GM18526 (cell line): Measurements from ENCODE around the gene OXCT1.

Source experiments
- POLR2A ChIP-seq: IDR thresholded peaks from 3 replicates; pipeline ENCODE4 v1.6.1; 2011; ENCODE audit not compliant: insufficient read length; ENCODE audit errors: extremely low read depth

OXCT1 gene

DNA sequence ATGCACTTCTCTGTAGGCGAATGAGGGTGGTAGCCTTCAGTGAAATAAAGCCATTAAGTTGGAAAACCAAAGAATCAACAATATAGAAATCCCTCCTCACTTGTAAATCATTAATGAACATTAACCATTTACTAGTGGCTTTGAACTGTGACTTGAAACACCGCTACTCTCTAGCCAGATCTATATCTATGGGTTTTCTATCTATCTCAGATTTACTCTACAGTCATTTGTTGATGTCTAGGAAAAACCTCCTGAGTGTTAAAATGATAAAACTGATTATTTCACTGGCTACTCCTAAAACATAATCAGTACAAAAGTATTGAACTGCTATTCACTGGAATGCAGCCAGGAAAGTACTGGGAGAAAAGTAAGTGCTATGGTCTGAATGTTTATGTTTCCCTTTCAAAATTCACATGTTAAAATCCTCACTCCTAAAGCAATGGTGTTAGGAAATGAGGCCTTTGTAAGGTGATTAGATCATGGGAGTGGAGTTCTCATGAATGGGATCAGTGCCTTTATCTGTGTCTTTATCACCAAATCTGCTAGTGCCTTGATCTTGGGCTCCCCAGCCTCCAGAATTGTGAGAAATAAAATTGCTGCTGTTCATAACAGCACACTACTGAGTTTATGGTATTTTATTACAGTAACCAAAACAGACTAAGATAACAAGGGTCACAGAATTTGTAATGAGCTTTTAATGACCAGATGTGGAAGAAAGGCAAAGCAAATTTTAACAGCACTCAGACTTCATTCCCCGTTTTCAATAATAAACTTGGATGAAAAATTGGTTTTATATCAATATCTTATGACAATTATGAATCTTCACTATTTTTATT lies 8.6 kb upstream of the OXCT1 start:
- no peak for TF ChIP-seq POLR2A

DNA sequence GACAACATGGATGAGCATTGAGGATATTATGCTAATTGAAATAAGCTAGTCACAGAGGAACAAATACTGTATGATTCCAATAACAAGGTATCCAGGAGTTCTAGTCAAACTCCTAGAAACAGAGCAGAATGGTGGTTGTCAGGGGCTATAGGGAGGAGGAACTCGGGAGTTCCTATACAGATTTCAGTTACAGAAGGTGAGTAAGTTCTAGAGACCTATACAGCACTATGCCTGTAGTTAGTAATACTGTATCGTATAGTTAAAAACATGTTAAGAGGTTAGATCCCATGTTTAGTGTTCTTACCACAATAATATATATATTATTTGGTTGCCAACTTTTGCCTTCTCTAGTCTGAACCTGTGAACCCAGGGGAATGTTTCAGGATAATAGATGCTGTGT lies 7.9 kb upstream of the OXCT1 start:
- no peak for TF ChIP-seq POLR2A

DNA sequence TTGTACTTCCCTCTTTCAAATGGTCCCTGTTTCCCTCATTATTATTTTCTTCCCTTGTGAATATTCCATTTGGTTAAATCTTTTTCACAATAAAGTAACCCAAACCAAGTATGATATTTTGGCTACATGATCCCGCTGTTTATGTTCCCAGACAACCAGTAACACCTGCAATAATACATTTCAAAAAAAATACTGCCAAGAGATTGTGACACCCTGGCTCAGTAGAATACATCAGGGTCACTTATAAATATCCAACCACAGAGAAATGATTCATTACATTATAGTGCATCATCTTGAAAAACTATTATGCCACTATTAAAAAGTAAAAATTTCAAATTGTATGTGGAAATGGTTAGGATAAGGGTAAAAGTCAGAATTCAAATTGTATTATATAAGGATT lies 7.2 kb upstream of the OXCT1 start:
- TF ChIP-seq POLR2A: no peak

DNA sequence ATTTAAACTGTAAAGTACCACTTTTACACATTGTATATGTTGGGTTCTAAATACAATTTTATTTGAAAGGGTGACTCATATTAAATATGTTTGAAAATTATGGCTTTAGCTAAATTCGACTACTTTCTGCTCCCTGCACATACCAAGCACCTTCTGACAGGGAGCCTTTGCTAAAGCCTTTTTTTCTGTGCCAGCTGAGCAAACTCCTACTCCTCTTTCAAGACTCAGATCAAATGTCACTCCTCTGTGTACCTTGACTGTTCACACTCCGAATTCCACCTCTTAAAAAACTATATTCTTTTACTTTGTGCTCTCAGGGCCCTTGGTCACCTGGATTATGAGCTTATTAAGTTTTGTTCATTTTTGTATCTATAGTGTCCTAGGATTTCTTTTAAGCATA lies 6.5 kb upstream of the OXCT1 start:
- no peak for TF ChIP-seq POLR2A

DNA sequence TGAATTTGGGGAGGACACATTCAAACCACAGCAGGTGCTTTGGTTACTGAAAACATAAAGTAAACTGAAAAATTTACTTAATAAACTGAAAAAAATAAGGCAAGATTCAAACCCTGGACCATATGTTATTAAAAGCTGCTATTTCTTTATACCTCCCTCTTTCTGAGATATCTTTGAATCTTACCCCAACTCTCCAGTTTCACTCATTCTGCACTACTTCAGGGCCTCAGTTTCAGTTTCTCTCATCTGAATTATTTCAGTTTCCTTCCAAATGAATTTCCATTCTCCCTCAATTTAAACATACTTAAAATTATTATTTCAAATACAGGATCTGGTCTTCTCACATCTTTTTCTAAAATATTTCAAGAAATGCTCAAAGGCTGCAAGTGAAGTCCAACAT lies 4.9 kb upstream of the OXCT1 start:
- no peak for TF ChIP-seq POLR2A

GRCh38 chr5:41874512-41875060 lies 4.4 kb upstream of the OXCT1 start:
- no peak for TF ChIP-seq POLR2A

DNA sequence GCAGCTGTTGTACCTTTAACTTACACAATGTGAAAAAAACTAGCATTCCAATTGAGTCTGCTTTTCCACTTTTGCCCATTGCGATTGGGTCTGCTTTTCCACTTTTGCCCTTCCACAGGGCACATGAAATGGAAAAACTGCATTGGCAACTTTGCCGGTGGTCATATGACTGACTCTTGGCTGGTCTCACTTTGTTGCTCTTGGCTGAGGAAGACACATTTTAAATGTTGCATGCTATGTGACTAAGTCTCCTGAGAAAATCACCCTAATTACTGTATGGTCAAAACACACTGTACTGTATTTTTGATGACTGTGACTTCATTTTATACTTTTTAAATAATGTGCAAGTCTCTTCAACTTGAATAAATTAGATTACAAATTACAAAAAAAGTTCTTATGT lies 1.6 kb upstream of the OXCT1 start:
- no peak for TF ChIP-seq POLR2A

GRCh38 chr5:41870627-41871048 lies 413 bp upstream of the OXCT1 start:
- TF ChIP-seq POLR2A: no peak

DNA sequence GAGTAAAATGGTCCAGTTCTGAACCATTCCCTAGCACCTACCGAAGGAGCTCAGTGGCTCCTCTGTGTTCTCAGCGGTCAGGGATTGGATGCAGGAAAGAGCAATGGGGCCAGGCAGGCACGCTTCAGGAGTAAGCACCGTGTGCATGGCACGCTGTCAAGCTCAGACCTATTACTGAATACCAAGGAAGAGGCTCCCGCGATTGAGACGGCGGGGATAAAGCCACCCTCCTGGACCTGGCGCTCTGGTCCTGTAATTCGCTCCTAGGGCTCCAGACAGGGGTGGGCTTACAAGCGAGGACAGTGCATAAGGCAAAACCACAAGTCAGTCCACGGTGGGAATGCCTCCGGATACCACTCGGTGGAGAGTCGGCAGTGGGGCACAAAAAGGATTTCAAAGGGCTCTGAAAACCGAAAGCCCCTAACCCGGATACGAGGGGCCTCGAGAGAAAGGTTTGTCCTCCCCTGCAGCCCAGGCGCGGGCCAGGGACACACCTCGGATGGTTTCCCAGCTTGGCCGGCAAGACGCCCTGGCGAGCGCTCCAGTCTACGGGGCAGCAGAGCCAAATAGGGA lies 988 bp downstream of the OXCT1 start:
- no peak for TF ChIP-seq POLR2A

- TF ChIP-seq POLR2A: no peak
These were observed 6.2 kb downstream of the OXCT1 start for GRCh38 chr5:41863871-41864486.

DNA sequence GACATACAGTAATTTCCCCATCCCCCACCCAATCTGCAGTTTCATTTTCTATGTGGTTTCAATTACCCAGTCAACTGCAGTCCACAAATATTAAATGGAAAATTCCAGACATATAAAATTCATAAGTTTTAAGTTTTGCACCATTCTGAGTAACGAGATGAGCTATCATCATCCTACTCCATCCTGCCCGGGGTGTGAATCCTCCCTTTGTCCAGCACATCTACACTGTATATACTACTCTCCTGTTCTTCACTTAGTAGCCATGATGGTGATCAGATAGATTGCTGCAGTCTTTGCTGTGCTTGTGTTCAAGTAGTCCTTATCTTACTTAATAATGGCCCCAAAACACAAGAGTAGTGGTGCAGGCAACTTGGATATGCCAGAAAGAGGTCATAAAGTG lies 11.3 kb downstream of the OXCT1 start:
- TF ChIP-seq POLR2A: no peak

GRCh38 chr5:41857989-41858388 lies 12.2 kb downstream of the OXCT1 start:
- no peak for TF ChIP-seq POLR2A

DNA sequence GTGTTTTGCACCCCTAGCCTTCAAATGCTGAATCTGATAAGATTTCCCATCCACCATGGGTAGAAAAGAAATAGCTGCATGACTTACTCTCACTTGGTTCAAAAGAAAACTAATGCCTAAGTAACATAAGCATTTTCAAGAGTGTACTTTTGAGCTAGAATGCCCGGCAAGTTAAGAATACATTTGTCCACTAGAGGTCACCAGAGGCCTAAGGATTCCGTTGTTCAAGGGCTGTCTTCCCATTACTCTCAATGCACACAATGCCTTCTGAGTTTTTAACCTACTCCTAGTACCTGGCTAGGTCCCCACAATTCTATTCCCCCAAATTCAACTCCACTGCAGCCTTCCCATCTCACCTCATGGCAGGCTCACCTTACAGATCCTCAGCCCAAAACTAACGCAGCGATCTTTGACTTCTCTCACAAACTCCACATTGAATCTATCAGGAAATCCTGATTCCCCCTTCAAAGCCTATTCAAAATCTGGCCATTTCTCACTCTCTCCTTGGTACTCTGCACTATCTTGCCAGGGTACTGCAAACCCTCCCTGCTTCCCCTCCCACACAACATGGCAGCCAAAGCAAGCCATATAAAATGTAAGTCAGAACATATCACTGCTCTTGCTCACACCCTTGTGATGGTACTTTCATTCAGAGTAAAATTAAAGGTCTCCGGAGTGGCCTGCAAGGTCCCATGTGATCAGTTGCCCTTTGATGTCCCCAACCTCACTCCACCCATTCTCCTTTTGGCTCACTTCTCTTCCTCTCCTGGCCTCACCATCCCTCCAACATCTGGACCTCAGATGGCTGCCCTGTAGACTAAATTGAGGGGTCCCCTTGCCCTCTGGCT lies 13.4 kb downstream of the OXCT1 start:
- TF ChIP-seq POLR2A: no peak

DNA sequence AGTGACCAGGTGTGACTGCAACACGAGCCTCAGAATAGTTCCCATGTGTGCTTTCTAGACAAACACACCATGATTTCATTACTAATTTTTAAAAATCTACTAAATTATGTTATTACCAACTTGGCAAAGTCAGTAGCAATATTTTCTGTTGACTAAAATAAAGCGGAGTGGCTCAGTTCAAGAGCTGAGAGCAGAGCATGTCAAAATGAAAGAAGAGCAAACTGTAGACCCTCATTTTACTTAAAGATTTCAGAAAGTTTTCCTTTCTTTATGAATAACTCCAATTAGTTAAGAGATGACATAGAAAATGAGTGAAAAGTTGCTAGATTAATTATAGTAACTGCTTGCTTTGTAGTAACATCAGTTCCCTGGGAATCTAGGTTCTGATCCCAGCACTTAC lies 17.9 kb downstream of the OXCT1 start:
- no peak for TF ChIP-seq POLR2A

DNA sequence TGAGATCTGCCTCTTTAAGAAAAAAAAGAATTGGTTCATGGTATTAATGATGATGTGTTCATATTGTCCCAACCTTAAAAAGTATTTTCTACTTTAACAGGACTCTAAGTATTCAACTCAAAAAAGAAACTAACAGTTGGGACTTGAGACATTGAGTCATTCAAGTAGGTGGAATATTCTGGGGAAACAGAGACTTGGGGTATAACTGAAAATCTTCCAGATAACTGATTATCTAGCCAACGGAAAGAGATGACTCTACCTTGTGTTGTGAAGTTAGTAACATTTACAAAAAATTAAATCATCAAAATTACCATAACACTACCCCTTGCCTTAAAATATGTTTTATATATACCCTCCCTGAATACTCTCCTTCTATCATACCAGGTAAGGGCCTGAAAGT lies 19.1 kb downstream of the OXCT1 start:
- no peak for TF ChIP-seq POLR2A

GRCh38 chr5:41848983-41849382 lies 21.2 kb downstream of the OXCT1 start:
- no peak for TF ChIP-seq POLR2A

DNA sequence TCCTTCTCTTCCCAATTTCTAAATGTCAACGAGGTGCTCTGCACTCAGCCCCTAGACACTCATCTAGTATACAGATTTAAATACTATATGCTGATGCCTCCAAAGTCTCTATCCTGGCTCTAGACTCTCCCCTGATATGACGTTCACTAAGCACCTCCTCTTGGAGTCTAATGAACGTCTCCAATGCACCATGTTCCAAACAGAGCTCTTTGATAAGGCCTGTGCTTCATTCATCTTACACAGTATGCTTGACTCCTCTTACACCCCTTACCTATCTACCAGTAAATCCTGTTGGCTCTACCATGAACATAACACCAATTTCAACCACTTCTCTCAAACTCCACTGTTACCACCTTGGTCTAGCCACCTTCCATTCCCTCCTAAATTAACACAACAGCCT lies 25.7 kb downstream of the OXCT1 start:
- no peak for TF ChIP-seq POLR2A
